Cardiac septum (tissue), 1 donor: Measurements from ENCODE around the gene CAB39. TPM values are rescaled to one million over a fixed set of nuclear protein-coding genes. Genes with fewer than 3 reads are reported as not detected.

Experiments
- DNase-seq: peaks from one replicate; pipeline ENCODE4 v3.0.0-alpha.2; 2020; ENCODE audit warnings: low spot score
- intact Hi-C: fragments of 100-400 bp; cut with DNase I; formaldehyde crosslinking; loops from one replicate; pipeline ENCODE4 v1.14.0; 2022
- total RNA-seq: library from RNA; stranded (reverse); fragmentation: NEBNext Ultra II Directional; extraction: Animal tissue kit (Norgen Biotek cat#: 25700); gene quantifications from one replicate; pipeline ENCODE4 v1.2.1, GENCODE V29; 2021
- donor health status: DM: no; HTN: no; CAD: no.

CAB39 gene
- total RNA-seq, 1 donor from 2014 or later = 75.1 TPM

DNA sequence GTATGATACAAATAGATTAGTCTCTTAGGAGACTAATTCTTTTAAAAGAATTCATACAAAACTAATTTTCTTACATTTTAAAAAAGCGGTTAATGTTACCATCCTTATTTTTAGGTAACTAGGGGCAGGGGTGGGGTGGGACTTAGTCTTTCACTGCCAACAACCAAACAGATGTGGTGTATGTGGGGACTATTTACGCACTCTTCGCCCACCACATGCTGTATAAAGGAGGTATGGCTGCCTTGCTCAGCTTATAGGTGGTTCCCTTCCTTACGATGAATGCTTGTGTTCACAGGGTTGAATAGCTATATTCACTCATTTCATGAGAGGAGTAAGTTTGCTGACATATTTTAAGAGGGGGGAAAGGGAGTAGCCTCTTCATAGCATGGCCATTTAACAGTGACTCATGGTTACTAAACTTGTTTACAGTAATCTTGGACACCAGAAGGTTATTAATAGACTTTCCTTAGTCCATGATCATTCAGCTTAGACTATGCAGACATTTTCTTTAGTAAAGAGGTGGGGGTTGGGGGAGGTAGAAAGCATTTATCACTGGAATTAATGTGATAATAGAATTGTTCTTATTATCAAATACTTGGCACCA lies 61.8 kb downstream of the CAB39 start:
- DNase-seq = no peak
- intact Hi-C loops = no loop called here

DNA sequence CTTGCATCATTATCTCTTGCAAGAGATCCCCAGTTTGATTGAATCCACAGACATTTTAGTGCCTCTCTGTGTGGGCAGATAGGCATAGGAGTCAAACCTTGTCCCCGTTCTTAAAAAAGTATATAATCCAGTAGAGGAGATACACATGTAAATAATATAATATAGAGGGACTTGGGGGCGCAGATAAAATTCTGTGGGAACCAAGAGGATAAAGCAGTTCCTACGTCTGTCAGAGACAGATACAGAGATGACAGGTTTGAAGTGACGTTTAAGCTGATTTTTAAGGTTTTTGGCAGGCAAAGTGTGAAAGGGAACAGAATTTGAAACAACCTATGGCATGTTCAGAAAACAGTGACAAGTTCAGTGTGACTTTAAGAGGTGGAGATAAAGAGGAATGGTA lies 63.1 kb downstream of the CAB39 start:
- DNase-seq = no peak
- intact Hi-C loops = no loop called here

DNA sequence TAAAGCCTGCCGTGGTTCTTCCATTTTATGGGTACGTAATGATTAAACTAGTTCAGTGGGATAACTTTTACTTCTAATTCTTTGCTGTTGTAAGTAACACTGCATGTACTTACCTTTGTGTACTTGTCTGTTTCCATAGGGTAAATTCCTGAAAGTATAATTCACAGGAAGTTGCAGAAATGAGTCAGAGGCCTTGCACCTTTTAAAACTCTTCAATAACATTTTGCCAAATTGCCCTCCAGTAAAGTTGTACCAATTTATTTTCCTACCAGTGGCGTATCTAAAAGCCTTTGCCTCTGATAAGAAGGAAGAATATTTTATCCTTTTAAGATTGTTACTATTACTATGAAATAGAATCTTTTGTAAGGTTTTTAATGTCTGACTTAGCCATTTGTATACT lies 65.1 kb downstream of the CAB39 start:
- intact Hi-C loops = no loop called here
- no peak for DNase-seq

DNA sequence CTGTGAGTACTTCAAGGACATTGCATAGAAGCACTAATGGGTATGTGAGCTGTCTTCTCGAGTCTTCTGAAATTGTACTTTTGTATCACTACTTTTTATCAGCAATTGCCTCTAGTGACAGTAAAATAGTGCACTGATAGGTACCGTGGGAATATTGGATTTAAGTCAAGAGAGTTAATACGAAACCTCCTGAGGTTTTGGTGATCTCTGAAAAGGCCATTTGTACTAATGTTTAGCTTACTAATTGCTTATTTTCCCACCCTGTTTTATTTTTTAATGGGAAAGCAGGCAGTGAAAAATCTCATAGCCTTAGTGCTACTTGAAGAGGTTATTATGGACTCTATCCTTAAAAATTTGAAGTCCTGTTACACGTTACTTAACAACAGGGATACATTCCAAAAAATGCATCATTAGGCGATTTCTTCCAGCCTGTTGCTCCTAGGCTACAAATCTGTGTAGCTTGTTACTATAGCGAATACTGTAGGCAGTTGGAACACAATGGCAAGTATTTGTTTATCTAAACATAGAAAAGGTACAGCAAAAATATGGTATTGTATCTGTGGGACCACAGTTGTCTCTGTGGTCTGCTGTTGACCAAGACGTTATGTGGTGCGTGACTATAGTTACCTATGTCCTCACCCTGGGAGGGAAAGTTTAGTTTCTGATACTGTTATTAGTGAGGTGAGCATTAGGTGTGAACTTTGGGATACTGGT lies 65.9 kb downstream of the CAB39 start:
- intact Hi-C loops = no loop called here
- DNase-seq = no peak

DNA sequence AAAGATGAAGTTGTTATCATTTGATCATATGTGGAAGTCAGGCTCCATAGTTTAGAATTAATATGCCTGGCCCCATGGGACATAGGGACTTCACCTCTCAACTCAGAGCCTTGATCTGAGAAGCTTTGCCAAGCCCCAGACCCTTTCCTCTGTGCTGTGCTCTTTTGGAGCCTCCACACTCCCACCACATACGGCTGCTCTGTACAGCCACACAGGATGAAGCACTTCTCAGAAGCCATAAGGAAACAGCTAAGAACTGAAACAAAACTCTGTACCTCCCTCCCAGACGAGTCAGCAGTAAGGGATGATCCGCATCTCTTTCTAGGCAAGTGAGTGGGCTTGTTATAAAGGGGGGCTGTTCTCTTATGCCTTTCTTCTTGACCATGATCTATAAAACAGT lies 66.5 kb downstream of the CAB39 start:
- no peak for DNase-seq
- intact Hi-C loops = no loop called here

DNA sequence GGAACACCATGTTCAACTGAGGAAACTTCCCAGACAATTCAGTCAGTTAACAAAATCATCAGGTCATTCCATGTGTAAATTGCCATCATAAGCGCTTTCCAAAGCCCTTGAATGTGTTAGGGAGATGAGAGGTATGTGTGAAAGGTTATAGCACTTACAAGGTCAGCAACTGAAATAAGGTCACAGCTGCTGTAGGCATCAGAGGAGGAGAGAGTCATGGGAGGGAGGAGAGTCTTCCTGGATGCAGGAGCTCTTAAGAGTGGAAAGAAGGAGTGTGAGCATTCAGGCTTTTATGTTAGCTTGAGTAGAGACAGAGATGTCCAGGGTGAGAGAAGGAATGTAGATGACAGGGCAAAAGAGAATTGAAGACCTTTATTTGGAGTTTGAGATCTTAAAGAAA lies 67.0 kb downstream of the CAB39 start:
- intact Hi-C loops = no loop called here

DNA sequence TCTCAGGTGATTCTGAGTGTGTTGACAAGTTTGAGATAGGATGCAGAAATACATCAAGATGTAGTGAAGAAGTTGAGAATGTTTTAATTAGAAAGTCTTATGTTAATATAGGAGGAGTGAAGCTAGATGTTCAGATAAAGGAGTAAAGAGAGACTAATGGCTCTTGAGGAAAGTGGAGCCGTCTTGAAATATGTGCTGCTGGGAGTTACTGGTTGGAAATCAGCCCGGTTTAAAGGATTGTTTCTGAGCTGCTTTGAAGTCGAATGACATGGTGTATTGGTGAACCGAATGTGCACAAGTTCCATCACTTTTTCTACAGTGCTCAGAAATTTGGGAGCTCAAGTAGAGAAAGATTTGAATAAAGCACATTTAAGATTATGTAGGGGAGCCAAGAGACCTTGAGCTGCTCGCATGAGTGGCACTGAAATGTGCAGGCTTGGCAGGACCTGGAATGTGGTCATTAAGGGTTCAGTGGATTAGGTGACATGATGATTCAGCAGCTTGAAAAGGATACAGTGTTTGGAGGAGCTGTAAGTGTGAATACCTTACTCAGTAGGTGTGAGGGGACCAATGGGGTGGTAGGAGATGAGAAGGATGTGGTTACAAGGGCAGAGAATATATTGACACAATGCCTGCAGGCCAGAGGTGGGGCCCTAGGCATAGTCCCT lies 68.6 kb downstream of the CAB39 start:
- DNase-seq = no peak
- intact Hi-C loops = no loop called here

More for the DNA sequence above, 67.0 kb downstream of the CAB39 start:
- no peak for DNase-seq

DNA sequence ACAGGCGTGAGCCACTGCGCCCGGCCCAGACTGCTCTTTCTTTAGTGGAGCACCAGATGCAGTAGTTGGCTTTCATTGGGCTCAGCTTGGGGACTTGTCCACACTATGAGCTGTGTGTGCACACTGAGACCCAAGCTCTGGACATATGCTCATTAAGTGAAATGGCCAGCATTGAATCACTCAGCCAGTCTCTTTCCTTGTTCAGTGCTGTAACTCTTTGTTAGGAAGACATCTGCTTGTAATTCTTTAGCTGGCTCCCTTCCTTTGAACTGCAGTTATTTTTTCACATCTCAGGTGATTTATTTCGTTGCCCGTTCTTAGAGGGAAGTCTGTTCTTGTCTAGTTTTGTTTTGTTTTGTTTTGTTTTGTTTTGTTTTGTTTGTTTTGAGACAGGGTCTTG lies 70.5 kb downstream of the CAB39 start:
- intact Hi-C loops = no loop called here
- no peak for DNase-seq

DNA sequence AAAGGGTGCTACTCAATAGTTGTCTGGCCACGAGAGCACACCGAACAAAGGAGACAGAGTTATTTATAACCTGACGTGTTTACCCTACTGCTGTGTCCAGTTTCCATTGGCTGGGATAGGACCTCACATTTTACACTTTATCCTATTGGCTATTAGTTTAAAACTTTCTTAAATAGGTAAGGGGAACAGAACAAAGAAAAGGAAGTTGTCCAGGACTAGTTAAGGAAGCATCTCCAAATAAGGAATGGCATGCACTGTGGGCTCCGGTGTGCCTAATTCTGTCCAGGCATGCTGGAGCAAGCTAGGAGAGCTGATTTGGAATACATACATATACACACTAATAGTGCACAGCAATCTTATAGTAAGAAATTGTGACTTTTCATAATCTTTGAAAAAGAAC lies 72.2 kb downstream of the CAB39 start:
- DNase-seq = no peak
- intact Hi-C loops = no loop called here

DNA sequence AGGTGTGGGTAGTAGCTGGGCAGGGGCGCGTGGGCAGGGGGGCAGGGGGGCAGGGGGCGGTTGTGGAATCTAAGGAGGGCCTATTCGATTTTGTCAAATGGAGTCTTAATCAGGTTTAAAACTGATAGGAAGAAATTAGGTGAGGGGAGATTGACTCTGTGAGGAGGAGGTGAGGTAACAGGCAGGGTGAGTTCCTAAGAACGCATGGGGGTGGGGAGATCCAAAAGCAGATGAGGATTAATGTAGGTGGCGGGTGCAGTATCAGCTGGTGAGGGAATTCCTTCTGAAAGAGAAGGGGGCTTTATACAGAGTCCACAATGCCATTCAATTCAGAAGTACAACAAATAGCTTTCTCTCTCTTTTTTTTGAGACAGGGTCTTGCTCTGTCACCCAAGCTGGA lies 72.7 kb downstream of the CAB39 start:
- intact Hi-C loops = no loop called here
- DNase-seq = no peak

DNA sequence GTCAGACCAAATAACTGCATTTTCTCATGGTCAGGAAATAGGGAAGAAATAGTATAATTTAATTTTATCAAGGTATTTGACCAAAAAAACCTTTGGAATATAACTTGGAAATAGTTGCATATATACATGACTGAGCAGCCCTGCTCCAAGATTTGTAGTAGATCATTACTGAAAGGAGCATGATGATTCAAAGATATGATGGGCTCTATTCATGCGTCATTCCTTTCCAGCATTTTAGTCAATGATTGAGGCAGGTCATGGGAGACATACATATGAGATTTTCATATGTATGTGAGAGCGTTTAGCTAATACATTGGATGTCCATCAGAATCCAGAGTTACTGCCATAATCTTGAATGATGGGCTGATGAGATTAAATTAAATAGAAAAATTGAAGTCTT lies 74.5 kb downstream of the CAB39 start:
- DNase-seq = no peak
- intact Hi-C loops = no loop called here

DNA sequence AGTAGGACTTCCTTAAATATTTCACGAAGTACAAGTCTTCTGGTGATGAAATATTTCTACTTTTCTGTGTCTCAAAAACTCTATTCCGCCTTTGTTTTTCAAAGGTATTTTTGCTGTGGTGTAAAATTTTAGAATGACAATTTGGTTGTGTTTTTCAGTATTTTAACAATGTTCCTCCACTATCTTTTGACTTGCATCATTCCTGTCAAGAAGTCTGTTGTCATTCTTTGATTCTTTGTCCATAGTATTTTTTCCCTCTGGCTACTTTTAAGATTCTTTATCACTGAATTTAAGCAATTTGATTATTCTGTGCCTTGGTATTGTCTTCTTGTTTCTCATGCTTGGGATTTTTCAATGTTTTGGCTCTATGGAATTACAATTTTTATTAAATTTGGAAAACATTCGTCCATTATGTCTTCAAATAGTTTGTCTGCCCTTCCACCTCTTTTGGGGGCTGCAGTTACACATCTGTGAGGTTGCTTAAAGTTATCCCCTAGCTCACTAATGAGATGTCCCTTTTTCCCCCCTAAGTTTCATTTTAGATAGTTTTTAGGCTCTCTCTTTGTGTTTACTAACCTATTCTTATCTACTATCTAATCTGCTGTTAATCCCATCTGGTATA lies 76.0 kb downstream of the CAB39 start:
- intact Hi-C loops = no loop called here
- no peak for DNase-seq

DNA sequence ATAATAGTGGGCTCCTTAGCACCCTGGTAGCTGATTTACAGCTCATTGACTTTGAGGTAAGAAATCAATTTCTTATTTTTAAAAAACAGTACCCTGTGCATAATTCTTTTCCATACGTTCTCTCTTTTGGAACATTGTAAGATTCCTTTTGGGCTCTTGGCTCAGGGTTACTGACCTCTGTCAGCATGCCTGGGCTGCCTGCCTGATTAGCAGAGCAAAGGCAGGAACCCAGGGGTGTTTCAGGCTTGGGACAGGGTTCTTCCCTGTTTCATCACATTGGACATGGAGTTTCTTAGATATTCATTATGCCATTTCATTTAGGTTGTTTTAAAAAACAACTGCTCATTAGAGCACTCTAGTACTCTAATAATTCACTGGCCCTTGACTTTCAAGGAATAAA lies 78.3 kb downstream of the CAB39 start:
- no peak for DNase-seq
- intact Hi-C loops = loop anchor here (5.0 kb wide), 1 partner anchor 34 kb away; no protein-coding TSS in a partner anchor

DNA sequence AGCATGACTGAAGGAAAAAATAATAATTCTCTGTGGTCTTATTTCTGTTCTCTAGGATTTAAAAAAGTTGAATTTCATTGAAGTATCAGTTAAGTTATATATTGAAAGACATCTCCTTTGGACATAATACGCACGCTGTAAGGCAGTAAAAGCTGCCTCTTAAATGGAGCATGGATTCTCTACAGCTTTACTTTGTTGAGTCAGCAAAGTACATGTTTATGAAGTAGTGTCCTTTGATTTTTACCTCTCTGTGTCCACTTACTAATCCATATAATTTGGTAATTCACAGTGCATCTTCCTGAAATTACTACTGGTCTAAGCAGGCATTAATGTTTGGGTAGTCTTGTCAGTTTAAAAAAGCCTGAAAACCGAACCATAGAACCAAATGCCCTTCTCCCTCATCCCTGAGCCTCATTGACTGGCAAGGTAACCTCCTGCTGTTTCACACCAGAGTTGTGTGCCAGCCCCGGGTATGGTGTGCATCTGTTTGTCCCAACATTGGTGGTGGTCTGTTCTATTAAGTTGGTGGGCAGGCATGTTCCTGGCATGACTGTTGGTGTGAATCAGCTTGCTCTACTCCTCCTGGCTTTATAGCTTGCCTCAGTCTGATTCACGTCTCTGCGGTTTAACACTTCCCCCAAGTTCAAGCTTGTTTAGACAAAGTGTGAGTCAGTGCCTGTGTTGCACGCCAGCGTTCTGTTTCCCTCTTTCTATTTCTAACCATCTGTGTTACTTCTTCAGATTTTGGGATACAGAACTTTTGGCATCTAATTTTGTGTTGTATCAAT lies 81.1 kb downstream of the CAB39 start:
- DNase-seq = peak; percentile 85
- intact Hi-C loops = loop anchor here (5.0 kb wide), 1 partner anchor 36 kb away; no protein-coding TSS in a partner anchor

DNA sequence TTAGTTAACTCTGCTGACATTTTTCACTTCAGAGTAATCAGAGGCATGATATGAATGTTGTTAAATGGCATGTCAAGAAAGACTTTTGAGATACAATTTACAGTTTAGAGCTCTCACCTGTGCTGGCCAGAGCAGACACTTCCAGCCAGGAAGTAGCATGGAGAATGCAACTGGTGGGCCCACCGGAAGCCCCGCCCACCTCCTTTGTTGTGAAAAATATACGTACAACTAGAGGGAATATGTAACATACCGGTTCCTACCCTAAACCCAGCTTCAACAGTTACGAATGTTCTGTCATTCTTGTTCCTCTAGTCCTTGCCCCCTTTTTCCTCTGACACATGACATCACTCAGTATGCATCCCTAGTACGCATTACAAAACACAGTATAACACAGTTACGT lies 81.9 kb downstream of the CAB39 start:
- intact Hi-C loops = loop anchor here (5.0 kb wide), 1 partner anchor 37 kb away; no protein-coding TSS in a partner anchor
- no peak for DNase-seq

DNA sequence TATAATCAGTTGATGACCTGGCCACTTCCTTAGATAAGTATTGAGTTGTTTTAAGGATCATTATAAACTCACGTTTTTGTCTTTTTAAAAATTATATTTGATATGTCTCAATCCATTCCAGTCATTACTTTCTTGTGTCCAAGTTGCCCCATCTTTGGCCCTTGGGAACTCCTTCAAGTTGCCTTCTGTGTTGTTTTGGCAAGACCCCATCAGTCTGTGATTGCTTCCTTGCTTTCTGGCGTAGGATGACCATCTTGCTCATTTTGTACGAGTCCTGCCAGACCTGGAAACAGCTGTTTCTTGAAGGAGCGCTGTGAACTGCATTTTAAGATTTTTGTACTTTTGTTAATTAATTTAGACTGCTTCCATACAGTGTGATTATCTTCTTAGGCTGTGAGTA lies 83.2 kb downstream of the CAB39 start:
- intact Hi-C loops = no loop called here
- DNase-seq = no peak

DNA sequence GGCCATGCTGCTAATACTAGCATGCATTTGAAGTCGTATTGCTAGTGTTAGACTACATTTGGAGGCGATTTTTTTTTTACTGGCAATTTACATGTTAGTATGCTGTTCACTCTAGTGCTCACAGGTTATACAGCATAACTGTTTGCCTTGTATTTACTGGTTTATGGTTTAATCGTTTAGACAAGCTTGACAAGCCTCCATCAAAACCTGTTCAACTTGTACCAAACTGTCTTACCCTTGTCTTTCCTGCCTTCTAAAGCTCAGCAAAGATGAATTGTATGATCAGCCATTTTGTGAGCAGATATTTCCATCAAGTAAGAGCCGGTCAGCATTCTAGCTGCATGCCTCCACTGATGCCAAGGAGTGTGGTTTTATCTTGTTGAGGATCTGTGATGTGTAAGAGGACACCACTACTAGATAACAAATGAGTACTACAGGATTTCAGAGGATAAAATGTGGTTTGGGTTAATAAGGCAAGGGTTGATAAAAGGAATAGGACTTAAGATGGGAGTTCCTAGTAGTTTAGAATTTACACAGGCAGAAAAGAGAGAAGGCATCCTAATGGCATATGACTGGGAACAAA lies 83.7 kb downstream of the CAB39 start:
- DNase-seq = no peak
- intact Hi-C loops = no loop called here

DNA sequence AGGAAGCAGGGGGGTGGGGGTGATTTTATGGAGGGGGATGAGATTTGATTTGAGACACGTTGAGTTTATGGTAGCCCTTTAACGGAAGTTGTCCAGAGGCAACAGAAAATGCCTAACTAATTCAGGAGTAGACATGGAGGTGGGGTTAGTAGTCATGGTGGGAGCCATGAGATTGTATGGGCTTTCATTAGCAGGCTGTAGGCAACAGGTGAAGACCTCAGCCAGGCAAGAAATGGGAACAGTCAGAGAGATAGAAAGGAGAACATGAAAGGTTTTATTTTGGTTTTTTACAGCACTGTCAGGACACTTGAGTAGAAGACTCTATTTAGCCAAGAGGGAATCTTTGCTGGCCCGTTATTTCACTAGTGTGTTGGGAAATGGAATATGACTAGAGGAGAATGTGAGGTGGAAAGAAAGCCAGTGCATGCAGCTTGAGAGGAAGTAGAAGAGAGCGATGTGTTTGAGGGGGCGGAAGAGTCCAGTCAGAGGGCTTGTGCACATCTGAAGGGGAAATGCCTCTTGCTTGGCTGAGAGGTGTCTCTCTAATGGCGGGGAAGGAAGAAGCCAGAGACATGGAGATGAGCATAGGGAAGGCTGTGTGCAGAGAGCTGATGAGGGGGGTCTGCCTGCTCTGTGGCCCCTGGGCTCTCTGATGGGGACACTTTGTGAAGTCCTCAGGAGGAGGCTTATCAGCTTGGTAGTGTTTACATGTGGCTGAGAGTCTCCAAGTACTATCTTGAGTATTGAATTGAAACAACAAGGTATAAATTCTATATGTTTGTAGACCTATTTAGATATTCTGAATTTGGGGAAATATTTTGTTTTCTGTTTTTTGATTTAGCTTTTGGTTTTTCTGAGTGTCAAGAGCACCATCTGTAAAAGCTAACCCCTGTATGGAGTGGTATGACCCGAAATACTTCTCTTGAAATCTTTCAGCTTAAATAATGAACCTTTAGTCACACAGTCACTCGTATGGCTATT lies 85.2 kb downstream of the CAB39 start:
- intact Hi-C loops = no loop called here
- no peak for DNase-seq
